A549 (cell line): ENCODE results near the gene SRD5A2. TPM values are rescaled to one million over a fixed set of nuclear protein-coding genes. Genes with fewer than 3 reads are reported as not detected.

Source experiments
- ATAC-seq, 2 experiments: fragments of 200-7000 bp in 1 of 2; fragments of >200 bp in 1 of 2; cut with Nextera tagmentation in 1 of 2; cut with Tn5 transposase in 1 of 2; 3 replicates each; pipeline versions ENCODE4 v1.8.0 to v1.9.1; 2018 to 2020; ENCODE audit warnings: mild to moderate bottlenecking in 1 of 2, moderate library complexity in 1 of 2
- CTCF ChIA-PET: fragments of 300-600 bp; sonication (Branson Sonifier 250); formaldehyde crosslinking; extraction: SDS; loops from one replicate; lab custom pipeline; 2021; ENCODE audit warnings: antibody characterized with exemption, inconsistent platforms; lab: Yijun Ruan, JAX
- POLR2A ChIA-PET: fragments of 350-600 bp; formaldehyde crosslinking; extraction: SDS; loops from one replicate; lab custom pipeline; 2021; ENCODE audit warnings: antibody characterized with exemption, inconsistent platforms; lab: Yijun Ruan, JAX
- DNase-seq, 2 experiments: peaks; one replicate each; pipeline versions ENCODE4 v3.0.0 to v3.0.0-alpha.2; 2011 to 2016; ENCODE audit warnings: low read depth in 1 of 2, low spot score in 1 of 2
- FAIRE-seq: peaks from 2 replicates; lab custom pipeline; 2011; peaks lifted over from hg19 to GRCh38; lab: Jason Lieb, UNC
- H3K27ac ChIP-seq, 2 experiments: fragments of >200 bp; sonication (Bioruptor Twin); formaldehyde crosslinking; 3 replicates each; pipeline ENCODE4 v1.5.1; 2016 to 2017
- H3K4me1 ChIP-seq: fragments of >200 bp; sonication (Bioruptor Twin); formaldehyde crosslinking; 3 replicates; pipeline ENCODE4 v1.6.1; 2016
- H3K4me2 ChIP-seq: fragments of >200 bp; sonication (Bioruptor Twin); formaldehyde crosslinking; 3 replicates; pipeline ENCODE4 v1.6.1; 2016
- H3K4me3 ChIP-seq: fragments of >200 bp; sonication (Bioruptor Twin); formaldehyde crosslinking; 3 replicates; pipeline ENCODE4 v1.5.1; 2016
- H3K9me3 ChIP-seq: fragments of >200 bp; sonication (Bioruptor Twin); formaldehyde crosslinking; 3 replicates; pipeline ENCODE4 v1.6.1; 2016
- ATOH8 ChIP-seq: fragments of 250-450 bp; sonication (Bioruptor Pico); IDR thresholded peaks from 2 replicates; pipeline ENCODE4 v1.5.0; 2020; ENCODE audit warnings: low read depth, mild to moderate bottlenecking, moderate library complexity
- CBX2 ChIP-seq: fragments of 200-600 bp; sonication (generic); IDR thresholded peaks from 2 replicates; pipeline ENCODE4 v1.6.1; 2016; ENCODE audit warnings: low read depth, mild to moderate bottlenecking, borderline replicate concordance
- CBX8 ChIP-seq: fragments of 200-600 bp; sonication (generic); IDR thresholded peaks from 2 replicates; pipeline ENCODE4 v1.6.1; 2016
- CHD2 ChIP-seq: fragments of 150-350 bp; IDR thresholded peaks from 2 replicates; pipeline ENCODE4 v1.6.1; 2014; ENCODE audit warnings: low read length; ENCODE audit not compliant: partially characterized antibody
- CTCF ChIP-seq: fragments of >200 bp; sonication (Bioruptor Twin); formaldehyde crosslinking; IDR thresholded peaks from 3 replicates; pipeline ENCODE4 v1.5.1; 2016
- EP300 ChIP-seq, 2 experiments: fragments of >200 bp; sonication (Bioruptor Twin); formaldehyde crosslinking; IDR thresholded peaks; 2 replicates in 1 of 2; 3 replicates in 1 of 2; pipeline ENCODE4 v1.6.1; 2016 to 2017
- FOSB ChIP-seq: fragments of 250-450 bp; sonication (Bioruptor Pico); IDR thresholded peaks from 2 replicates; pipeline ENCODE4 v1.5.0; 2020; ENCODE audit warnings: mild to moderate bottlenecking, moderate library complexity
- FOXS1 ChIP-seq: fragments of 250-450 bp; sonication (Bioruptor Pico); IDR thresholded peaks from 2 replicates; pipeline ENCODE4 v1.5.0; 2020; ENCODE audit warnings: mild to moderate bottlenecking, moderate library complexity
- HDAC2 ChIP-seq: fragments of 200-600 bp; sonication (generic); IDR thresholded peaks from 2 replicates; pipeline ENCODE4 v1.6.1; 2016
- HEYL ChIP-seq: fragments of 250-450 bp; sonication (Bioruptor Pico); IDR thresholded peaks from 2 replicates; pipeline ENCODE4 v1.8.0; 2021; ENCODE audit warnings: mild to moderate bottlenecking, moderate library complexity
- HOXB13 ChIP-seq: fragments of 250-450 bp; sonication (Bioruptor Pico); IDR thresholded peaks from 2 replicates; pipeline ENCODE4 v1.5.0; 2020; ENCODE audit warnings: low read depth, mild to moderate bottlenecking, moderate library complexity
- JUN ChIP-seq, 2 experiments: fragments of >200 bp; sonication (Bioruptor Twin); formaldehyde crosslinking; IDR thresholded peaks; 2 replicates in 1 of 2; 3 replicates in 1 of 2; pipeline ENCODE4 v1.6.1; 2016 to 2017
- NFE2L2 ChIP-seq: fragments of 150-350 bp; conservative IDR thresholded peaks from 2 replicates; pipeline ENCODE4 v1.6.1; 2014; ENCODE audit warnings: low read length
- PHF8 ChIP-seq: fragments of 200-600 bp; sonication (generic); IDR thresholded peaks from 2 replicates; pipeline ENCODE4 v1.6.1; 2016; ENCODE audit warnings: low read depth, mild to moderate bottlenecking, antibody characterized with exemption, moderate library complexity, borderline replicate concordance
- POLR2A ChIP-seq: IDR thresholded peaks from 2 replicates; pipeline ENCODE4 v1.6.1; 2012; ENCODE audit warnings: mild to moderate bottlenecking, low read length
- RAD21 ChIP-seq, 2 experiments: fragments of >200 bp in 1 of 2; sonication (Bioruptor Twin) in 1 of 2; formaldehyde crosslinking in 1 of 2; IDR thresholded peaks in 1 of 2; conservative IDR thresholded peaks in 1 of 2; 2 replicates in 1 of 2; 3 replicates in 1 of 2; pipeline ENCODE4 v1.6.1; 2012 to 2018; ENCODE audit warnings: inconsistent platforms in 1 of 2
- RARB ChIP-seq: fragments of 250-450 bp; sonication (Bioruptor Pico); IDR thresholded peaks from 2 replicates; pipeline ENCODE4 v1.8.0; 2021; ENCODE audit warnings: mild to moderate bottlenecking, moderate library complexity
- RCOR1 ChIP-seq: fragments of 150-350 bp; IDR thresholded peaks from 2 replicates; pipeline ENCODE4 v1.6.1; 2014; ENCODE audit warnings: antibody characterized with exemption, low read length, low read depth
- RNF2 ChIP-seq: fragments of 200-600 bp; sonication (generic); IDR thresholded peaks from 2 replicates; pipeline ENCODE4 v1.6.1; 2016; ENCODE audit warnings: low read depth, mild to moderate bottlenecking, antibody characterized with exemption, moderate library complexity, borderline replicate concordance
- SREBF2 ChIP-seq: fragments of 450-650 bp; IDR thresholded peaks from 2 replicates; pipeline ENCODE4 v1.6.1; 2014; ENCODE audit warnings: mild to moderate bottlenecking, moderate library complexity
- TFCP2L1 ChIP-seq: fragments of 250-450 bp; sonication (Bioruptor Pico); IDR thresholded peaks from 2 replicates; pipeline ENCODE4 v1.5.0; 2021; ENCODE audit warnings: mild to moderate bottlenecking
- TP53 ChIP-seq: fragments of 250-450 bp; sonication (Bioruptor Pico); IDR thresholded peaks from 2 replicates; pipeline ENCODE4 v1.5.0; 2021; ENCODE audit warnings: mild to moderate bottlenecking, moderate library complexity
- ZFP36 ChIP-seq: fragments of 450-650 bp; IDR thresholded peaks from 2 replicates; pipeline ENCODE4 v1.6.1; 2014; ENCODE audit warnings: borderline replicate concordance; ENCODE audit not compliant: partially characterized antibody
- ZNF302 ChIP-seq: fragments of 250-450 bp; sonication (Bioruptor Pico); IDR thresholded peaks from 2 replicates; pipeline ENCODE4 v1.9.0; 2021; ENCODE audit warnings: inconsistent platforms, mild to moderate bottlenecking, moderate library complexity
- WGBS: methylation state at CpG from one replicate; pipeline ENCODE4 v1.1.6; 2017; ENCODE audit errors: missing lambda C conversion rate; 5-methylcytosine and 5-hydroxymethylcytosine counted together
- polyA plus RNA-seq, 4 experiments: library from polyadenylated mRNA; depleted of rRNA in 3 of 4; stranded (reverse); fragments of >200 nt; fragmentation: RNase III in 1 of 4; extraction: RNeasy Plus Mini Kit Qiagen cat#74134 plus additional on column Dnase treatment in 1 of 4; gene quantifications; 2 replicates in 3 of 4; 3 replicates in 1 of 4; pipeline ENCODE4 v1.2.3, GENCODE V29; 2011 to 2017
- TF ChIP-seq, protein P1 (sequence below): fragments of 150-350 bp; IDR thresholded peaks from 2 replicates; pipeline ENCODE4 v1.6.1; 2014; ENCODE audit warnings: low read depth, mild to moderate bottlenecking, low read length
- TF ChIP-seq, protein P2 (sequence below): IDR thresholded peaks from 2 replicates; pipeline ENCODE4 v1.6.1; 2012

The SRD5A2 gene
- polyA plus RNA-seq, 2 of the 4 experiments (the other 2 are of a cell fraction): 0.08 TPM; not detected in 1

- Histone ChIP-seq H3K4me3 (no peak overlapping the region), H3K4me2 (no peak overlapping the region), H3K27ac (no peak overlapping the region), H3K9me3 (peaks cover 3% of the 10 kb centered on the region; the same call in 1 of the 3 replicates), H3K4me1 (no peaks in the 10 kb centered on the region)
- FAIRE-seq: no peak
- CTCF ChIA-PET: no interaction called here
- 45% methylated on average over 7 of the region's 7 CpGs for WGBS
- ATAC-seq: no peak
- no peak for DNase-seq
- TF ChIP-seq FOSB (CRISPR knock-in tag): no peak
- TF ChIP-seq CHD2: no peak
- TF ChIP-seq PHF8: no peak
- no peak for TF ChIP-seq HEYL
- no peak for TF ChIP-seq RCOR1
- TF ChIP-seq ZFP36: no peak
- POLR2A ChIA-PET: no interaction called here
Measured at GRCh38 chr2:31517442-31518203, 63.1 kb downstream of the SRD5A2 start.

DNA sequence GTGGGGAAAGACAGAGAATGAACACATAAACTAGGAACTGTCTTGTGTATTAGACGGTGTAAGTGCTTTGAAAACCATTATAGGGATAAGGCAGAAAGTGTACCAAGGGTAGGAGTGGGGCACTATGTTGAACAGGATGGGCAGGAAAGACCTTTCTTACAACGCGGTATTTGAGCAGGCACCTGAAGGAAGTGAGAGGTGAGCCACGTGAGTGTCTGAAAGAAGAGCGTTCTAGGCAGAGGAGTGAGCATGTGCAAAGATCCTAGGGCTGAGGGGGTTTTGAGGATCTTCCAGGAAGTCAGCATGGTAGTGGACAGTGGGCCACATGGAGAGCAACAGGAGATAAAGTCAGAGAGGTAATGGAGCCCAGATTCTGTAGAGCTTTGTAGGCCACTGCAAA is 65.2 kb downstream of the SRD5A2 start:
- ATAC-seq (no peak), FAIRE-seq (no peak), DNase-seq (no peak)
- WGBS: 59% methylated on average over 5 of the region's 5 CpGs
- Histone ChIP-seq H3K4me1 (no peaks in the 10 kb centered on the region), H3K27ac (no peak overlapping the region), H3K4me2 (no peak overlapping the region), H3K9me3 (no peaks in the 10 kb centered on the region; the same call in 2 of the 3 replicates), H3K4me3 (no peak overlapping the region)
- POLR2A ChIA-PET: no interaction called here
- CTCF ChIA-PET: no interaction called here
- TF ChIP-seq CBX2 (no peak), ZNF302 (CRISPR knock-in tag) (no peak), FOXS1 (no peak), RAD21 (conservative IDR thresholded peaks at IDR 0.05 in 1 of 2, IDR thresholded peaks at IDR 0.05 in 1 of 2) (no peak)

- DNase-seq (no peak), FAIRE-seq (no peak), ATAC-seq (no peak)
- no peak for TF ChIP-seq RARB (CRISPR knock-in tag)
- TF ChIP-seq CTCF: no peak
- TF ChIP-seq SREBF2: no peak
- TF ChIP-seq HOXB13: no peak
- TF ChIP-seq, protein P1, sequence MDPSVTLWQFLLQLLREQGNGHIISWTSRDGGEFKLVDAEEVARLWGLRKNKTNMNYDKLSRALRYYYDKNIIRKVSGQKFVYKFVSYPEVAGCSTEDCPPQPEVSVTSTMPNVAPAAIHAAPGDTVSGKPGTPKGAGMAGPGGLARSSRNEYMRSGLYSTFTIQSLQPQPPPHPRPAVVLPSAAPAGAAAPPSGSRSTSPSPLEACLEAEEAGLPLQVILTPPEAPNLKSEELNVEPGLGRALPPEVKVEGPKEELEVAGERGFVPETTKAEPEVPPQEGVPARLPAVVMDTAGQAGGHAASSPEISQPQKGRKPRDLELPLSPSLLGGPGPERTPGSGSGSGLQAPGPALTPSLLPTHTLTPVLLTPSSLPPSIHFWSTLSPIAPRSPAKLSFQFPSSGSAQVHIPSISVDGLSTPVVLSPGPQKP: no peak
- Histone ChIP-seq H3K4me1 (no peaks in the 10 kb centered on the region), H3K9me3 (no peaks in the 10 kb centered on the region; the same call in 2 of the 3 replicates), H3K4me2 (no peak overlapping the region), H3K27ac (no peak overlapping the region), H3K4me3 (no peak overlapping the region)
- POLR2A ChIA-PET: no interaction called here
- WGBS: 40% methylated on average over 3 of the region's 3 CpGs
- CTCF ChIA-PET: interaction anchor here (0.9 to 5.3 kb wide), 2 partner anchors 10 to 11 kb away, joined by 3 to 19 read pairs; no protein-coding TSS in a partner anchor
Measured at GRCh38 chr2:31513553-31513952, 67.2 kb downstream of the SRD5A2 start.

DNA sequence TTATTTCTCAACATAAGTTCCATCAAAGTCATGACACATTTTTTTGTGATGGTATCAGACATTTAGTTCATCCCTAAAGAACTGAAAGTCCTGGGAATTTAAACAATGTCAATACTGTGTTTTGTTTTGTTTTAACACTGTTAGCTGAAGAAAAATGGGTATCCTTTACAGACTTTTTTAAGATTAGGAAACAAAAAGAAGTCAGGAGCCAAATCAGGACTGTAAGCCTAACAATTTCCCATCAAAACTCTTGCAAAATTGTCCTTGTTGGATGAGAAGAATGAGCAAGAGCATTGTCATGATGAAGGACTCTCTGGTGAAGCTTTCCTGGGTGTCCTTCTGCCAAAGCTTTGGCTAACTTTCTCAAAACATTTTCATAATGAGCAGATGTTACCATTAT is 69.4 kb downstream of the SRD5A2 start:
- no peak for FAIRE-seq
- Histone ChIP-seq H3K4me2 (no peak overlapping the region), H3K4me3 (no peak overlapping the region), H3K4me1 (no peaks in the 10 kb centered on the region), H3K9me3 (no peaks in the 10 kb centered on the region), H3K27ac (no peak overlapping the region)
- DNase-seq: no peak
- POLR2A ChIA-PET: no interaction called here
- ATAC-seq: no peak
- CTCF ChIA-PET: interaction anchor here (5.3 kb wide), 1 partner anchor 12 kb away, joined by 19 read pairs; no protein-coding TSS in a partner anchor
- TF ChIP-seq CHD2 (no peak), ZFP36 (no peak), FOXS1 (no peak), CBX2 (no peak), RCOR1 (no peak), RNF2 (no peak), FOSB (CRISPR knock-in tag) (no peak), NFE2L2 (no peak), POLR2A (no peak), TP53 (CRISPR knock-in tag) (no peak), CBX8 (no peak), EP300 (IDR thresholded peaks at IDR 0.05) (no peak), TFCP2L1 (no peak), HDAC2 (no peak), JUN (IDR thresholded peaks at IDR 0.05) (no peak), ATOH8 (no peak)
- TF ChIP-seq, protein P2, sequence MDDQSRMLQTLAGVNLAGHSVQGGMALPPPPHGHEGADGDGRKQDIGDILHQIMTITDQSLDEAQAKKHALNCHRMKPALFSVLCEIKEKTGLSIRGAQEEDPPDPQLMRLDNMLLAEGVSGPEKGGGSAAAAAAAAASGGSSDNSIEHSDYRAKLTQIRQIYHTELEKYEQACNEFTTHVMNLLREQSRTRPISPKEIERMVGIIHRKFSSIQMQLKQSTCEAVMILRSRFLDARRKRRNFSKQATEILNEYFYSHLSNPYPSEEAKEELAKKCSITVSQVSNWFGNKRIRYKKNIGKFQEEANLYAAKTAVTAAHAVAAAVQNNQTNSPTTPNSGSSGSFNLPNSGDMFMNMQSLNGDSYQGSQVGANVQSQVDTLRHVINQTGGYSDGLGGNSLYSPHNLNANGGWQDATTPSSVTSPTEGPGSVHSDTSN: no peak
